H1 (cell line): ENCODE results near the gene DSG2.

ENCODE experiments used
- EP300 ChIP-seq, 2 experiments: IDR thresholded peaks; 1 replicate in 1 of 2; 2 replicates in 1 of 2; pipeline ENCODE4 v1.6.1; 2011 to 2012; ENCODE audit warnings: low read depth in 2 of 2, low read length in 2 of 2, mild to moderate bottlenecking in 2 of 2, borderline replicate concordance in 1 of 2, inconsistent platforms in 1 of 2, moderate library complexity in 1 of 2
- HDAC6 ChIP-seq: IDR thresholded peaks from one replicate; pipeline ENCODE4 v1.7.1; 2012; ENCODE audit warnings: low read depth, mild to moderate bottlenecking, inconsistent platforms, low read length, moderate library complexity
- POLR2A ChIP-seq, 2 experiments: IDR thresholded peaks; 1 replicate in 1 of 2; 2 replicates in 1 of 2; pipeline ENCODE4 v1.6.1; 2011; ENCODE audit warnings: low read depth in 2 of 2, low read length in 2 of 2, mild to moderate bottlenecking in 2 of 2; ENCODE audit errors: control extremely low read depth in 1 of 2
- POLR2AphosphoS5 ChIP-seq: IDR thresholded peaks from 2 replicates; pipeline ENCODE4 v1.6.1; 2011; ENCODE audit warnings: low read depth, low read length
- RBBP5 ChIP-seq: IDR thresholded peaks from 2 replicates; pipeline ENCODE4 v1.7.1; 2012; ENCODE audit warnings: low read depth, mild to moderate bottlenecking, inconsistent platforms, low read length, moderate library complexity, borderline replicate concordance
- RFX5 ChIP-seq: IDR thresholded peaks from 2 replicates; pipeline ENCODE4 v1.6.1; 2011; ENCODE audit warnings: low read depth, low read length, improper control_type of control experiment, borderline replicate concordance
- YY1 ChIP-seq: IDR thresholded peaks from 2 replicates; pipeline ENCODE4 v1.6.1; 2011; ENCODE audit warnings: low read depth, mild to moderate bottlenecking, low read length
- TF ChIP-seq, protein P1 (sequence below), 3 experiments: IDR thresholded peaks; 1 replicate in 2 of 3; 2 replicates in 1 of 3; pipeline versions ENCODE4 v1.5.1 to v1.6.1; 2011; ENCODE audit warnings: low read length in 3 of 3, mild to moderate bottlenecking in 3 of 3, inconsistent platforms in 2 of 3, low read depth in 1 of 3, moderate library complexity in 1 of 3; ENCODE audit not compliant: insufficient read depth in 1 of 3; ENCODE audit errors: control extremely low read depth in 1 of 3
- TF ChIP-seq, protein P2 (sequence below): IDR thresholded peaks from 2 replicates; pipeline ENCODE4 v1.6.1; 2011; ENCODE audit warnings: low read length, improper control_type of control experiment

- TF ChIP-seq POLR2AphosphoS5 = no peak
- no peak for TF ChIP-seq POLR2A (IDR thresholded peaks at IDR 0.05; ENCODE audit: control extremely low read depth in 1 of 2, low read depth in 2 of 2, low read length in 2 of 2)
- no peak for TF ChIP-seq EP300 (IDR thresholded peaks at IDR 0.05; ENCODE audit: borderline replicate concordance in 1 of 2, low read depth in 2 of 2, low read length in 2 of 2)
- TF ChIP-seq, protein P1, sequence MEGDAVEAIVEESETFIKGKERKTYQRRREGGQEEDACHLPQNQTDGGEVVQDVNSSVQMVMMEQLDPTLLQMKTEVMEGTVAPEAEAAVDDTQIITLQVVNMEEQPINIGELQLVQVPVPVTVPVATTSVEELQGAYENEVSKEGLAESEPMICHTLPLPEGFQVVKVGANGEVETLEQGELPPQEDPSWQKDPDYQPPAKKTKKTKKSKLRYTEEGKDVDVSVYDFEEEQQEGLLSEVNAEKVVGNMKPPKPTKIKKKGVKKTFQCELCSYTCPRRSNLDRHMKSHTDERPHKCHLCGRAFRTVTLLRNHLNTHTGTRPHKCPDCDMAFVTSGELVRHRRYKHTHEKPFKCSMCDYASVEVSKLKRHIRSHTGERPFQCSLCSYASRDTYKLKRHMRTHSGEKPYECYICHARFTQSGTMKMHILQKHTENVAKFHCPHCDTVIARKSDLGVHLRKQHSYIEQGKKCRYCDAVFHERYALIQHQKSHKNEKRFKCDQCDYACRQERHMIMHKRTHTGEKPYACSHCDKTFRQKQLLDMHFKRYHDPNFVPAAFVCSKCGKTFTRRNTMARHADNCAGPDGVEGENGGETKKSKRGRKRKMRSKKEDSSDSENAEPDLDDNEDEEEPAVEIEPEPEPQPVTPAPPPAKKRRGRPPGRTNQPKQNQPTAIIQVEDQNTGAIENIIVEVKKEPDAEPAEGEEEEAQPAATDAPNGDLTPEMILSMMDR (IDR thresholded peaks at IDR 0.05; ENCODE audit: control extremely low read depth in 1 of 3, insufficient read depth in 1 of 3, low read depth in 1 of 3, low read length in 3 of 3) = no peak
- TF ChIP-seq YY1 = no peak
- TF ChIP-seq RFX5 = no peak
- no peak for TF ChIP-seq RBBP5
- TF ChIP-seq, protein P2, sequence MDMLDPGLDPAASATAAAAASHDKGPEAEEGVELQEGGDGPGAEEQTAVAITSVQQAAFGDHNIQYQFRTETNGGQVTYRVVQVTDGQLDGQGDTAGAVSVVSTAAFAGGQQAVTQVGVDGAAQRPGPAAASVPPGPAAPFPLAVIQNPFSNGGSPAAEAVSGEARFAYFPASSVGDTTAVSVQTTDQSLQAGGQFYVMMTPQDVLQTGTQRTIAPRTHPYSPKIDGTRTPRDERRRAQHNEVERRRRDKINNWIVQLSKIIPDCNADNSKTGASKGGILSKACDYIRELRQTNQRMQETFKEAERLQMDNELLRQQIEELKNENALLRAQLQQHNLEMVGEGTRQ = no peak
- TF ChIP-seq HDAC6 = no peak
Observed at GRCh38 chr18:31508781-31509180, 10.8 kb downstream of the DSG2 start.
